Endothelial cell of umbilical vein (primary cell): ENCODE results near the gene ATF6B.

Experiments used
- CTCF ChIP-seq, 2 donors: IDR thresholded peaks; 1 replicate in 1 of 2; 2 replicates in 1 of 2; pipeline ENCODE4 v1.5.1; 2011; ENCODE audit warnings: low read length in 2 of 2, mild to moderate bottlenecking in 2 of 2, moderate library complexity in 2 of 2, control low read depth in 1 of 2, inconsistent platforms in 1 of 2, low read depth in 1 of 2; ENCODE audit not compliant: insufficient read depth in 1 of 2; ENCODE audit errors: extremely low read depth in 1 of 2
- EZH2 ChIP-seq: IDR thresholded peaks from 2 replicates; pipeline ENCODE4 v1.6.1; 2012; ENCODE audit warnings: borderline replicate concordance, low read depth, mild to moderate bottlenecking, moderate library complexity, low read length, inconsistent platforms; ENCODE audit not compliant: severe bottlenecking
- JUN ChIP-seq: IDR thresholded peaks from 2 replicates; pipeline ENCODE4 v1.6.1; 2011; ENCODE audit warnings: borderline replicate concordance, low read depth; ENCODE audit not compliant: insufficient read length, insufficient read depth
- POLR2A ChIP-seq: IDR thresholded peaks from 2 replicates; pipeline ENCODE4 v1.6.1; 2012; ENCODE audit warnings: low read depth, mild to moderate bottlenecking, control low read depth, low read length
- POLR2AphosphoS5 ChIP-seq: IDR thresholded peaks from 2 replicates; pipeline ENCODE4 v1.6.1; 2012; ENCODE audit warnings: low read depth, mild to moderate bottlenecking, control low read depth, low read length, moderate library complexity; ENCODE audit not compliant: insufficient read depth
- TF ChIP-seq, protein P1 (sequence below): IDR thresholded peaks from 2 replicates; pipeline ENCODE4 v1.6.1; 2011; ENCODE audit not compliant: insufficient read depth, insufficient read length

GRCh38 chr6:32102255-32102654, 25.8 kb downstream of the ATF6B start:
- TF ChIP-seq EZH2 (no peak), CTCF (IDR thresholded peaks at IDR 0.05; ENCODE audit: extremely low read depth in 1 of 2, insufficient read depth in 1 of 2, low read depth in 1 of 2, low read length in 2 of 2) (no peak), POLR2AphosphoS5 (no peak), POLR2A (no peak), JUN (no peak)
- TF ChIP-seq, protein P1, sequence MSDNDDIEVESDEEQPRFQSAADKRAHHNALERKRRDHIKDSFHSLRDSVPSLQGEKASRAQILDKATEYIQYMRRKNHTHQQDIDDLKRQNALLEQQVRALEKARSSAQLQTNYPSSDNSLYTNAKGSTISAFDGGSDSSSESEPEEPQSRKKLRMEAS, result no peak
